ENCODE measurements around the gene RBMX.

The RBMX gene

GRCh38 chrX:136872091-136872700, 8.3 kb downstream of the RBMX start:
- Histone ChIP-seq H3K27ac (ENCODE audit: extremely low read depth, low read depth, low read length) (no peak overlapping the region), H3K4me3 (ENCODE audit: low read depth, low read length) (no peak overlapping the region), H3K36me3 (ENCODE audit: control insufficient read depth in 2 of 2, insufficient read depth in 1 of 2, low read length in 2 of 2) (peaks cover 57 to 92% of the 10 kb centered on the region in 2 experiments), H3K4me1 (ENCODE audit: control insufficient read depth, insufficient read depth, low read length) (no peaks in the 10 kb centered on the region), H3K9me3 (ENCODE audit: control insufficient read depth, insufficient read depth, low read depth, low read length) (no peaks in the 10 kb centered on the region)
- peak; percentile 87 for TF ChIP-seq TCF7L2 (IDR thresholded peaks at IDR 0.05; ENCODE audit: borderline replicate concordance, low read depth, low read length)
- TF ChIP-seq, protein P1, sequence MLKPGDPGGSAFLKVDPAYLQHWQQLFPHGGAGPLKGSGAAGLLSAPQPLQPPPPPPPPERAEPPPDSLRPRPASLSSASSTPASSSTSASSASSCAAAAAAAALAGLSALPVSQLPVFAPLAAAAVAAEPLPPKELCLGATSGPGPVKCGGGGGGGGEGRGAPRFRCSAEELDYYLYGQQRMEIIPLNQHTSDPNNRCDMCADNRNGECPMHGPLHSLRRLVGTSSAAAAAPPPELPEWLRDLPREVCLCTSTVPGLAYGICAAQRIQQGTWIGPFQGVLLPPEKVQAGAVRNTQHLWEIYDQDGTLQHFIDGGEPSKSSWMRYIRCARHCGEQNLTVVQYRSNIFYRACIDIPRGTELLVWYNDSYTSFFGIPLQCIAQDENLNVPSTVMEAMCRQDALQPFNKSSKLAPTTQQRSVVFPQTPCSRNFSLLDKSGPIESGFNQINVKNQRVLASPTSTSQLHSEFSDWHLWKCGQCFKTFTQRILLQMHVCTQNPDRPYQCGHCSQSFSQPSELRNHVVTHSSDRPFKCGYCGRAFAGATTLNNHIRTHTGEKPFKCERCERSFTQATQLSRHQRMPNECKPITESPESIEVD (tag by site-specific recombination; IDR thresholded peaks at IDR 0.05): 0 out of 2 replicates have a peak, but pooled peaks have one; percentile 21
- TF ChIP-seq, protein P2, sequence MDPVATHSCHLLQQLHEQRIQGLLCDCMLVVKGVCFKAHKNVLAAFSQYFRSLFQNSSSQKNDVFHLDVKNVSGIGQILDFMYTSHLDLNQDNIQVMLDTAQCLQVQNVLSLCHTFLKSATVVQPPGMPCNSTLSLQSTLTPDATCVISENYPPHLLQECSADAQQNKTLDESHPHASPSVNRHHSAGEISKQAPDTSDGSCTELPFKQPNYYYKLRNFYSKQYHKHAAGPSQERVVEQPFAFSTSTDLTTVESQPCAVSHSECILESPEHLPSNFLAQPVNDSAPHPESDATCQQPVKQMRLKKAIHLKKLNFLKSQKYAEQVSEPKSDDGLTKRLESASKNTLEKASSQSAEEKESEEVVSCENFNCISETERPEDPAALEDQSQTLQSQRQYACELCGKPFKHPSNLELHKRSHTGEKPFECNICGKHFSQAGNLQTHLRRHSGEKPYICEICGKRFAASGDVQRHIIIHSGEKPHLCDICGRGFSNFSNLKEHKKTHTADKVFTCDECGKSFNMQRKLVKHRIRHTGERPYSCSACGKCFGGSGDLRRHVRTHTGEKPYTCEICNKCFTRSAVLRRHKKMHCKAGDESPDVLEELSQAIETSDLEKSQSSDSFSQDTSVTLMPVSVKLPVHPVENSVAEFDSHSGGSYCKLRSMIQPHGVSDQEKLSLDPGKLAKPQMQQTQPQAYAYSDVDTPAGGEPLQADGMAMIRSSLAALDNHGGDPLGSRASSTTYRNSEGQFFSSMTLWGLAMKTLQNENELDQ (tag by site-specific recombination; IDR thresholded peaks at IDR 0.05; ENCODE audit: low read depth): no peak
- ChIA-PET CTCF (no interaction called here), POLR2A (interaction anchor here (0.6 to 2.6 kb wide), 6 partner anchors 8 to 343 kb away, joined by 3 to 24 read pairs (median 3); partner anchors contain the start of gene RBMX)

DNA sequence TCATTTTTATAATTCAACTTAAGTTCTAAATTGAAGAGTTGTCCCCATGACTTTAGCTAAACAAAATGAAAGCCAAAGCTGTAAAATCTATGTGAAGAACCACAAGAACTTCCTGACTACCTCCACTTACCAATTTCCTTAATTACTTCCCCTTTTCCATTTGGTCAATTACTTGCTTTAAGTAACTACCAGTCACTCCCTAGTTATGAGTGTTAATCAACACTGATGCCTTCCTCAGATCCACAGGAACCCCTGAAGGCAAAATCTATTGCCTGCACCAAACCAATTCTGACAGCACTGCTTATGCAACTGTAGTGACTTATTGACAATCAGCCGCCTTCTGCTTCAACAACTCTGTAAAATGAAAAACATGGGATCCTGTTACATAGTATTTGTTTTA, 10.5 kb downstream of the RBMX start:
- H3K27ac ChIP-seq (ENCODE audit: extremely low read depth, low read depth, low read length): no peak overlapping the region
- H3K9me3 ChIP-seq (ENCODE audit: control insufficient read depth, insufficient read depth, low read depth, low read length): no peaks in the 10 kb centered on the region
- H3K4me1 ChIP-seq (ENCODE audit: control insufficient read depth, insufficient read depth, low read length): no peaks in the 10 kb centered on the region
- H3K4me3 ChIP-seq (ENCODE audit: low read depth, low read length): no peak overlapping the region
- CTCF ChIA-PET: no interaction called here
- TF ChIP-seq, protein P3, sequence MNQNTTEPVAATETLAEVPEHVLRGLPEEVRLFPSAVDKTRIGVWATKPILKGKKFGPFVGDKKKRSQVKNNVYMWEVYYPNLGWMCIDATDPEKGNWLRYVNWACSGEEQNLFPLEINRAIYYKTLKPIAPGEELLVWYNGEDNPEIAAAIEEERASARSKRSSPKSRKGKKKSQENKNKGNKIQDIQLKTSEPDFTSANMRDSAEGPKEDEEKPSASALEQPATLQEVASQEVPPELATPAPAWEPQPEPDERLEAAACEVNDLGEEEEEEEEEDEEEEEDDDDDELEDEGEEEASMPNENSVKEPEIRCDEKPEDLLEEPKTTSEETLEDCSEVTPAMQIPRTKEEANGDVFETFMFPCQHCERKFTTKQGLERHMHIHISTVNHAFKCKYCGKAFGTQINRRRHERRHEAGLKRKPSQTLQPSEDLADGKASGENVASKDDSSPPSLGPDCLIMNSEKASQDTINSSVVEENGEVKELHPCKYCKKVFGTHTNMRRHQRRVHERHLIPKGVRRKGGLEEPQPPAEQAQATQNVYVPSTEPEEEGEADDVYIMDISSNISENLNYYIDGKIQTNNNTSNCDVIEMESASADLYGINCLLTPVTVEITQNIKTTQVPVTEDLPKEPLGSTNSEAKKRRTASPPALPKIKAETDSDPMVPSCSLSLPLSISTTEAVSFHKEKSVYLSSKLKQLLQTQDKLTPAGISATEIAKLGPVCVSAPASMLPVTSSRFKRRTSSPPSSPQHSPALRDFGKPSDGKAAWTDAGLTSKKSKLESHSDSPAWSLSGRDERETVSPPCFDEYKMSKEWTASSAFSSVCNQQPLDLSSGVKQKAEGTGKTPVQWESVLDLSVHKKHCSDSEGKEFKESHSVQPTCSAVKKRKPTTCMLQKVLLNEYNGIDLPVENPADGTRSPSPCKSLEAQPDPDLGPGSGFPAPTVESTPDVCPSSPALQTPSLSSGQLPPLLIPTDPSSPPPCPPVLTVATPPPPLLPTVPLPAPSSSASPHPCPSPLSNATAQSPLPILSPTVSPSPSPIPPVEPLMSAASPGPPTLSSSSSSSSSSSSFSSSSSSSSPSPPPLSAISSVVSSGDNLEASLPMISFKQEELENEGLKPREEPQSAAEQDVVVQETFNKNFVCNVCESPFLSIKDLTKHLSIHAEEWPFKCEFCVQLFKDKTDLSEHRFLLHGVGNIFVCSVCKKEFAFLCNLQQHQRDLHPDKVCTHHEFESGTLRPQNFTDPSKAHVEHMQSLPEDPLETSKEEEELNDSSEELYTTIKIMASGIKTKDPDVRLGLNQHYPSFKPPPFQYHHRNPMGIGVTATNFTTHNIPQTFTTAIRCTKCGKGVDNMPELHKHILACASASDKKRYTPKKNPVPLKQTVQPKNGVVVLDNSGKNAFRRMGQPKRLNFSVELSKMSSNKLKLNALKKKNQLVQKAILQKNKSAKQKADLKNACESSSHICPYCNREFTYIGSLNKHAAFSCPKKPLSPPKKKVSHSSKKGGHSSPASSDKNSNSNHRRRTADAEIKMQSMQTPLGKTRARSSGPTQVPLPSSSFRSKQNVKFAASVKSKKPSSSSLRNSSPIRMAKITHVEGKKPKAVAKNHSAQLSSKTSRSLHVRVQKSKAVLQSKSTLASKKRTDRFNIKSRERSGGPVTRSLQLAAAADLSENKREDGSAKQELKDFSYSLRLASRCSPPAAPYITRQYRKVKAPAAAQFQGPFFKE (tag by site-specific recombination; IDR thresholded peaks at IDR 0.05; ENCODE audit: borderline replicate concordance): no peak
- peak; percentile 90 for TF ChIP-seq WT1 (tag by site-specific recombination; IDR thresholded peaks at IDR 0.05)
- TF ChIP-seq SP7 (tag by site-specific recombination; IDR thresholded peaks at IDR 0.05): 0 out of 2 replicates have a peak, but pooled peaks have one; percentile 10
- no peak for TF ChIP-seq ZNF830 (tag by site-specific recombination; IDR thresholded peaks at IDR 0.05; ENCODE audit: low read depth)
- peaks cover 44 to 85% of the 10 kb centered on the region in 2 experiments for H3K36me3 ChIP-seq (ENCODE audit: control insufficient read depth in 2 of 2, insufficient read depth in 1 of 2, low read length in 2 of 2)
- POLR2A ChIA-PET: interaction anchor here (0.6 to 2.6 kb wide), 2 partner anchors 10 to 54 kb away, joined by 5 to 24 read pairs; partner anchors contain the start of gene RBMX

- Histone ChIP-seq H3K9me3 (ENCODE audit: control insufficient read depth, insufficient read depth, low read depth, low read length) (no peaks in the 10 kb centered on the region), H3K4me3 (ENCODE audit: low read depth, low read length) (no peak overlapping the region), H3K27ac (ENCODE audit: extremely low read depth, low read depth, low read length) (no peak overlapping the region), H3K36me3 (ENCODE audit: control insufficient read depth in 2 of 2, insufficient read depth in 1 of 2, low read length in 2 of 2) (peaks cover 45 to 78% of the 10 kb centered on the region in 2 experiments), H3K4me1 (ENCODE audit: control insufficient read depth, insufficient read depth, low read length) (no peaks in the 10 kb centered on the region)
- CTCF ChIA-PET: no interaction called here
- POLR2A ChIA-PET: interaction anchor here (1.2 to 3.9 kb wide), 2 partner anchors 8 to 12 kb away, joined by 5 to 21 read pairs; partner anchors contain the start of gene RBMX
- TF ChIP-seq, protein P4, sequence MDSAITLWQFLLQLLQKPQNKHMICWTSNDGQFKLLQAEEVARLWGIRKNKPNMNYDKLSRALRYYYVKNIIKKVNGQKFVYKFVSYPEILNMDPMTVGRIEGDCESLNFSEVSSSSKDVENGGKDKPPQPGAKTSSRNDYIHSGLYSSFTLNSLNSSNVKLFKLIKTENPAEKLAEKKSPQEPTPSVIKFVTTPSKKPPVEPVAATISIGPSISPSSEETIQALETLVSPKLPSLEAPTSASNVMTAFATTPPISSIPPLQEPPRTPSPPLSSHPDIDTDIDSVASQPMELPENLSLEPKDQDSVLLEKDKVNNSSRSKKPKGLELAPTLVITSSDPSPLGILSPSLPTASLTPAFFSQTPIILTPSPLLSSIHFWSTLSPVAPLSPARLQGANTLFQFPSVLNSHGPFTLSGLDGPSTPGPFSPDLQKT (IDR thresholded peaks at IDR 0.05; ENCODE audit: borderline replicate concordance, low read depth, low read length): no peak
- TF ChIP-seq ZNF521 (tag by site-specific recombination; IDR thresholded peaks at IDR 0.05) (no peak), PRDM1 (tag by site-specific recombination; IDR thresholded peaks at IDR 0.05) (no peak), ZBTB21 (tag by site-specific recombination; IDR thresholded peaks at IDR 0.05) (no peak), ZSCAN4 (tag by site-specific recombination; IDR thresholded peaks at IDR 0.05) (no peak), ZNF274 (IDR thresholded peaks at IDR 0.05; ENCODE audit: low read length) (no peak), ZNF274 (tag by site-specific recombination; IDR thresholded peaks at IDR 0.05; ENCODE audit: borderline replicate concordance) (no peak), ZNF549 (tag by site-specific recombination; IDR thresholded peaks at IDR 0.05) (no peak), ZNF350 (tag by site-specific recombination; IDR thresholded peaks at IDR 0.05) (no peak)
Measured at GRCh38 chrX:136868283-136869055, 12.1 kb downstream of the RBMX start.
